OCI-LY1 (cell line): ENCODE data around the gene PPP1R9A.

ENCODE experiments used
- H2AFZ ChIP-seq: fragments of 200-600 bp; sonication (generic), shearing (Covaris generic); 2 replicates; pipeline ENCODE4 v1.6.0; 2014; ENCODE audit warnings: antibody characterized with exemption, mild to moderate bottlenecking, low read length
- H3F3A ChIP-seq: fragments of 200-600 bp; sonication (generic), shearing (Covaris generic); 2 replicates; pipeline ENCODE4 v1.6.0; 2014; ENCODE audit warnings: mild to moderate bottlenecking, antibody characterized with exemption, low read length, moderate library complexity; ENCODE audit not compliant: insufficient read depth
- H3K27ac ChIP-seq: fragments of 200-600 bp; sonication (generic); 2 replicates; pipeline ENCODE4 v1.5.1; 2014; ENCODE audit warnings: low read length, mixed run types, mild to moderate bottlenecking, low read depth; ENCODE audit not compliant: poor library complexity, severe bottlenecking
- H3K27me3 ChIP-seq: fragments of 200-600 bp; sonication (generic); 2 replicates; pipeline ENCODE4 v1.6.0; 2014; ENCODE audit warnings: antibody characterized with exemption, mild to moderate bottlenecking, low read length, moderate library complexity; ENCODE audit not compliant: insufficient read depth
- H3K36me3 ChIP-seq: fragments of 200-600 bp; sonication (generic); 2 replicates; pipeline ENCODE4 v1.6.1; 2014; ENCODE audit warnings: mild to moderate bottlenecking, antibody characterized with exemption, low read length, moderate library complexity, mixed read lengths; ENCODE audit not compliant: insufficient read depth
- H3K4me1 ChIP-seq: fragments of 200-600 bp; sonication (generic); 2 replicates; pipeline ENCODE4 v1.5.1; 2014; ENCODE audit warnings: mild to moderate bottlenecking, low read length, moderate library complexity; ENCODE audit not compliant: insufficient read depth, severe bottlenecking
- H3K4me2 ChIP-seq: fragments of 200-600 bp; sonication (generic), shearing (Covaris generic); 2 replicates; pipeline ENCODE4 v1.6.1; 2014; ENCODE audit warnings: low read length
- H3K4me3 ChIP-seq: fragments of 200-600 bp; sonication (generic); 2 replicates; pipeline ENCODE4 v1.5.1; 2014; ENCODE audit warnings: low read length, low read depth, mild to moderate bottlenecking, mixed read lengths; ENCODE audit not compliant: poor library complexity, severe bottlenecking
- H3K79me2 ChIP-seq: fragments of 200-600 bp; shearing (Covaris generic); 2 replicates; pipeline ENCODE4 v1.6.1; 2016; ENCODE audit warnings: mixed run types, low read length, mixed read lengths; ENCODE audit not compliant: insufficient read depth
- H3K9ac ChIP-seq: fragments of 200-600 bp; sonication (generic), shearing (Covaris generic); 2 replicates; pipeline ENCODE4 v1.6.1; 2014; ENCODE audit warnings: mild to moderate bottlenecking, low read length, mixed read lengths
- H3K9me2 ChIP-seq: fragments of 200-600 bp; sonication (generic), shearing (Covaris generic); 2 replicates; pipeline ENCODE4 v1.6.1; 2014; ENCODE audit warnings: low read depth, mild to moderate bottlenecking, low read length, mixed read lengths
- H3K9me3 ChIP-seq: fragments of 200-600 bp; shearing (Covaris generic); 2 replicates; pipeline ENCODE4 v1.6.1; 2014; ENCODE audit warnings: low read length, mixed read lengths
- H4K20me1 ChIP-seq: fragments of 200-600 bp; sonication (generic), shearing (Covaris generic); 2 replicates; pipeline ENCODE4 v1.6.0; 2016; ENCODE audit warnings: mild to moderate bottlenecking, low read length; ENCODE audit not compliant: insufficient read depth
- EZH2 ChIP-seq: fragments of 200-600 bp; sonication (generic), shearing (Covaris generic); IDR thresholded peaks from 2 replicates; pipeline ENCODE4 v1.8.0; 2017; ENCODE audit warnings: borderline replicate concordance, mixed run types, mild to moderate bottlenecking, antibody characterized with exemption, low read length, moderate library complexity, mixed read lengths
- TF ChIP-seq, protein P1 (sequence below): fragments of 200-600 bp; sonication (generic), shearing (Covaris generic); IDR thresholded peaks from 2 replicates; pipeline ENCODE4 v1.5.1; 2017; ENCODE audit warnings: mild to moderate bottlenecking, antibody characterized with exemption, low read length, moderate library complexity, mixed read lengths

Gene PPP1R9A

DNA sequence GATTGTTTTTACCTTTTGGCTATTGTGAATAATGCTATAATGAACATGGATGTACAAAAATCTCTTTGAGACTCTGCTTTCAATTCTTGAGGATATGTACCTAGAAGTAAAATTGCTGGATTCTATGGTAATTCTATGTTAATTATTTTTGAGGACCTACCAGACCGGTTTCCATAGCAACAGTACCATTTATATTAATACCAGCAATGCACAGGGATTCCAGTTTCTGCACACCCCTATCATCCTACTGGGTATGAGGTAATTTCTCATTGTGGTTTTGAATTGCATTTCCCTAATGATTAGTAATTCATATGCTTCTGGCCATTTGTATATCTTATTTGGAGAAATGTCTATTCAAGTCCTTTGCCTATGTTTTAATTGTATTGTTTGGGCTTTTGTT, 9.9 kb upstream of the PPP1R9A start:
- Histone ChIP-seq H3K27me3 (no peaks in the 10 kb centered on the region), H3K4me1 (no peaks in the 10 kb centered on the region), H3K27ac (no peak overlapping the region), H3K4me2 (no peak overlapping the region), H4K20me1 (no peaks in the 10 kb centered on the region), H2AFZ (no peak overlapping the region), H3K79me2 (no peaks in the 10 kb centered on the region), H3K4me3 (no peak overlapping the region), H3K9ac (no peak overlapping the region), H3K9me3 (no peaks in the 10 kb centered on the region), H3K36me3 (no peaks in the 10 kb centered on the region), H3F3A (no peaks in the 10 kb centered on the region), H3K9me2 (no peaks in the 10 kb centered on the region)
- TF ChIP-seq, protein P1, sequence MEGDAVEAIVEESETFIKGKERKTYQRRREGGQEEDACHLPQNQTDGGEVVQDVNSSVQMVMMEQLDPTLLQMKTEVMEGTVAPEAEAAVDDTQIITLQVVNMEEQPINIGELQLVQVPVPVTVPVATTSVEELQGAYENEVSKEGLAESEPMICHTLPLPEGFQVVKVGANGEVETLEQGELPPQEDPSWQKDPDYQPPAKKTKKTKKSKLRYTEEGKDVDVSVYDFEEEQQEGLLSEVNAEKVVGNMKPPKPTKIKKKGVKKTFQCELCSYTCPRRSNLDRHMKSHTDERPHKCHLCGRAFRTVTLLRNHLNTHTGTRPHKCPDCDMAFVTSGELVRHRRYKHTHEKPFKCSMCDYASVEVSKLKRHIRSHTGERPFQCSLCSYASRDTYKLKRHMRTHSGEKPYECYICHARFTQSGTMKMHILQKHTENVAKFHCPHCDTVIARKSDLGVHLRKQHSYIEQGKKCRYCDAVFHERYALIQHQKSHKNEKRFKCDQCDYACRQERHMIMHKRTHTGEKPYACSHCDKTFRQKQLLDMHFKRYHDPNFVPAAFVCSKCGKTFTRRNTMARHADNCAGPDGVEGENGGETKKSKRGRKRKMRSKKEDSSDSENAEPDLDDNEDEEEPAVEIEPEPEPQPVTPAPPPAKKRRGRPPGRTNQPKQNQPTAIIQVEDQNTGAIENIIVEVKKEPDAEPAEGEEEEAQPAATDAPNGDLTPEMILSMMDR = no peak
- no peak for TF ChIP-seq EZH2

DNA sequence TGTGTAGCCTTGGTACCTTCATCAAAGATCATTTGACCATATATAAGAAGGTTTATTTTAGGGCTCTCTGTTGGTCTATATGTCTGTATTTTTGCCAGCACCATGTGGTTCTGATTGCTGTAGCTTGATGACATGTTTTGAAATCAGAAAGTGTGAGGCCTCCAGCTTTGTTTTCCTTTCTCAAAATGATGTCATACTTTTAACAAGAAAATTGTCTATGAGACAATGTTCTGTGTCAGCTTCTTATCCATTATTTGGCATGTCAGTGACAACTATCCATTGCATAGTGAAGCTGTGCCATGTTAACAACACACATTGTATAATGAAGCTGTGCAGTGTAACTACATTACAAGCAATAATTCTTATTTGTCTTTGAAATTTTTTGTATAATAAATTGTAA, 9.1 kb upstream of the PPP1R9A start:
- no peaks in the 10 kb centered on the region for H3K27me3 ChIP-seq
- H3K9me3 ChIP-seq = no peaks in the 10 kb centered on the region
- H3K36me3 ChIP-seq = no peaks in the 10 kb centered on the region
- no peak overlapping the region for H2AFZ ChIP-seq
- TF ChIP-seq, protein P1 = no peak
- no peak for TF ChIP-seq EZH2
- H3F3A ChIP-seq = no peaks in the 10 kb centered on the region
- no peaks in the 10 kb centered on the region for H3K4me1 ChIP-seq
- H3K4me3 ChIP-seq = no peak overlapping the region
- H3K9me2 ChIP-seq = no peaks in the 10 kb centered on the region
- H4K20me1 ChIP-seq = no peaks in the 10 kb centered on the region
- H3K79me2 ChIP-seq = no peaks in the 10 kb centered on the region
- H3K27ac ChIP-seq = no peak overlapping the region
- no peak overlapping the region for H3K4me2 ChIP-seq
- no peak overlapping the region for H3K9ac ChIP-seq

DNA sequence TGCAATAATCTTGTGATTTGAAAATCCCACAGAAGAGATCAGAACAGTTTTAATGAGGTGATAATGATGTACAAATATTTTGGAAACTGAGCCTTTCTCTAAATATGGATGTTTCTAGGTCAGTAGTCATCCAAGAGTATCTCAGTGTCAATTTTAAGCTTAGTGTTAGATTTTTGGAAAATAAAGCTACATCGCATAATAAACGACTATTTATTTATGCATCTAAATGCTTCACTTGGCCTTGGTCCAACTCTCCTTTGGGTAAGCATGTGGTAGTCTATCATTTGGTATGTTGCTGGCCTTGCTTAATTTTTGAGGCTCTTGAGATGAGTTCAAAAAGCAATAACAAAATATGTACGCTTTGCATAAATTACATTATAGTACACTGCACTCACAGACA, 5.4 kb upstream of the PPP1R9A start:
- Histone ChIP-seq H3K36me3 (no peaks in the 10 kb centered on the region), H3K79me2 (no peaks in the 10 kb centered on the region), H3K4me2 (no peak overlapping the region), H3K27me3 (no peaks in the 10 kb centered on the region), H3K9me2 (no peaks in the 10 kb centered on the region), H2AFZ (no peak overlapping the region), H3K4me1 (no peaks in the 10 kb centered on the region), H3K9ac (no peak overlapping the region), H3K27ac (no peak overlapping the region), H4K20me1 (no peaks in the 10 kb centered on the region), H3F3A (no peaks in the 10 kb centered on the region), H3K4me3 (no peak overlapping the region), H3K9me3 (no peaks in the 10 kb centered on the region)
- TF ChIP-seq, protein P1 = no peak
